GM18867 (cell line): ENCODE measurements around the gene TTLL9.
A peak's percentile ranks its signal among the peaks of the same experiment; 100 is the strongest.
"Not testable (repeated sequence)": the region's sequence is repeated elsewhere in the genome, so short reads cannot be mapped to it uniquely, and the experiment has no call there.

ENCODE experiments used
- ATAC-seq: cut with Tn5 transposase; IDR thresholded peaks from one replicate; pipeline ENCODE4 v1.9.1; 2021; ENCODE audit warnings: mild to moderate bottlenecking, moderate library complexity; ENCODE audit not compliant: unreplicated experiment

Gene TTLL9, protein sequence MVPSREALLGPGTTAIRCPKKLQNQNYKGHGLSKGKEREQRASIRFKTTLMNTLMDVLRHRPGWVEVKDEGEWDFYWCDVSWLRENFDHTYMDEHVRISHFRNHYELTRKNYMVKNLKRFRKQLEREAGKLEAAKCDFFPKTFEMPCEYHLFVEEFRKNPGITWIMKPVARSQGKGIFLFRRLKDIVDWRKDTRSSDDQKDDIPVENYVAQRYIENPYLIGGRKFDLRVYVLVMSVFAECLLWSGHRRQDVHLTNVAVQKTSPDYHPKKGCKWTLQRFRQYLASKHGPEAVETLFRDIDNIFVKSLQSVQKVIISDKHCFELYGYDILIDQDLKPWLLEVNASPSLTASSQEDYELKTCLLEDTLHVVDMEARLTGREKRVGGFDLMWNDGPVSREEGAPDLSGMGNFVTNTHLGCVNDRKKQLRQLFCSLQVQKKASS

DNA sequence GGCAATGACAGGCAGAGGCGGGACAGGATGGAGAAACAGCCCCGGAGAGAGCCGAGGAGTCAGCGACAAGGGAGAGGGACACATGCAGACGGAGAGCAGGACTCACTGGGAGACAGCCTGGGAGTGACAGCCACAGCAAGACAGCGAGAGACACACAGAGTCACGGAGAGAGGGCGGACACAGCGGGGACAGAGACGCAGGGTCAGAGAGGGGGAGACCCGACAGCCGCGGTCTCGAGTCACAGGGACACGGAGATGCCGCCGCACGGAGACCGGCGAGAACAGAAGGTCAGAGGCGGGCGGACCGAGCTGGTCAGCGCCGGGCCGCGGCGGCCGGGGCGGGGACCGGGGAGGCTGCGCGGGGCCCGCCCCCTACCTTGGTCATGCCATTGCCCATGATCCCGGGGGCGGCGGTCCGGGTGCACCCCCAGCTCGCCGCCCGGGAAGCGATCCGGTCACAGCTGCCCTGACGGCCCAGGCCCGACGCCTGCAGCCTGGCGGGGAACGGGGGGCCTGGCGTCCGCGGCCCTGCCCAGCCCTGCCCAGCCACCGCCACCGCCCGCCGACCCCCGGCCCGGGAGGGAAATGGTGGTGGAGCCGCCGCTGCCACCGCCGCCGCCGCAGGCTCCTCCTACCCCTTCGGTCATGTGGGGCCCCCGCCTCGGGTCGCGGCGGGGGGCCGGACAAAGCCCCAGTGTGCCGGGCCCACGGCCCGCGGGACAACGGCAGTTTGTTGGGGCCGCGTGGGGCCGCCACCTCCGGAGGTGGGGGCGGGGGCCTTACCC lies at the start of gene TTLL9, which contains the start of gene DUSP15:
TTLL9 (plus strand) TSS at position 693 of the 784 bp plus-strand sequence. CDS start 493 bp downstream, outside the sequence.
DUSP15 (minus strand) TSS at position 586 of the 784 bp plus-strand sequence; CDS start at position 396, 190 bp downstream.
- no peak for ATAC-seq

DNA sequence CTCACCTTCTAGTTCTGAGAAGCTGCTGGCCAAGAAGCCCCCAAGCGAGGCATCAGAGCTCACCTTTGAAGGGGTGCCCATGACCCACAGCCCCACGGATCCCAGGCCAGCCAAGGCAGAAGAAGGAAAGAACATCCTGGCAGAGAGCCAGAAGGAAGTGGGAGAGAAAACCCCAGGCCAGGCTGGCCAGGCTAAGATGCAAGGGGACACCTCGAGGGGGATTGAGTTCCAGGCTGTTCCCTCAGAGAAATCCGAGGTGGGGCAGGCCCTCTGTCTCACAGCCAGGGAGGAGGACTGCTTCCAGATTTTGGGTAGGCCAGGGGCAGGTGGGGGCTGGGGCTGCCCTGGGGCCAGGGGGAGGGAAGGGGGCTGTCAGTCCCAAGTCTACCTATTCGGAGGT lies 49.0 kb upstream of the TTLL9 start:
- no peak for ATAC-seq

DNA sequence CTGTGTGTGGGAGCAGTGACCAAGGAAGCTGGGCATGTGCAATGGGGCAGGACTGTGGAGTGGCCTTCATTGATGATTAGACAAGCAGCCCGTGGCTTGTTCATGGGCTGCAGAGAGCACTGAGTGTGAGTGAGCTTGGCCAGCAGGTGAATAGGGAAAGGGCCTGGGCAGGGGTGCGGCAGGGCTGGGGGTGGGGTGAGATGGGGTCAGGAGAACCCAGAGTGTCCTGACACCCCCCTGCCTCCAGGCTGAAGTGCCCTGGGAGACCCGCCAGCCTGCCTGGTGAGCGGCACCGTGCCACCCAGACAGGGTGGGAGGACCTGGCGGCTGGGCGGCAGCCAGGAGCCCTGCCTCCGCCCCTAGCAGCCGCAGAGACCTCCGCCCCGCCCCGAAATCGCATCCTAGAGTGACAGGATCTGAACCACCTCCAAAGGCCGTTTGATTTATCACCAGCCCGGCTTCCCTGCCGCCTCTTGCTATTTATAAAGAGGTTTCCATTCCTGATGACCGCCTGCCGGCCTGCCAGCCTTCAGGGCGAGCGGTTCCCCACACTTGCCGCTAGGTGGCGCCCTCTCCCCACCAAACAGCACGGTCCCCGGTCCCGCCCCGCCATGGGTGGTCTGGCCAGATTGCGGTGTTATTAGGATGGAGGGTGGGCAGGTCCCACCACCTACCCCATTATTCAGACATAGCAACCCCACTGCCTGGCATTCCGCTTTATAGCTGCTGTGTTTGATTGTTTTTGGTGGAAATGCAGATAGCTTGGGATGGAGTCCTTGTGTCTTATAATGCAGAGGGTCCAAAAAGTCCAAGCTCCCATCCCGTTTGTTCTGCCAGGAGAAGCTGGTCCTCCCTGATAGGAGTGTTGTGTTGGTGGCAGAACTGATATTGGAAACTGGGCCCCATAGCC lies 47.8 kb upstream of the TTLL9 start:
- peak; percentile 55 for ATAC-seq

DNA sequence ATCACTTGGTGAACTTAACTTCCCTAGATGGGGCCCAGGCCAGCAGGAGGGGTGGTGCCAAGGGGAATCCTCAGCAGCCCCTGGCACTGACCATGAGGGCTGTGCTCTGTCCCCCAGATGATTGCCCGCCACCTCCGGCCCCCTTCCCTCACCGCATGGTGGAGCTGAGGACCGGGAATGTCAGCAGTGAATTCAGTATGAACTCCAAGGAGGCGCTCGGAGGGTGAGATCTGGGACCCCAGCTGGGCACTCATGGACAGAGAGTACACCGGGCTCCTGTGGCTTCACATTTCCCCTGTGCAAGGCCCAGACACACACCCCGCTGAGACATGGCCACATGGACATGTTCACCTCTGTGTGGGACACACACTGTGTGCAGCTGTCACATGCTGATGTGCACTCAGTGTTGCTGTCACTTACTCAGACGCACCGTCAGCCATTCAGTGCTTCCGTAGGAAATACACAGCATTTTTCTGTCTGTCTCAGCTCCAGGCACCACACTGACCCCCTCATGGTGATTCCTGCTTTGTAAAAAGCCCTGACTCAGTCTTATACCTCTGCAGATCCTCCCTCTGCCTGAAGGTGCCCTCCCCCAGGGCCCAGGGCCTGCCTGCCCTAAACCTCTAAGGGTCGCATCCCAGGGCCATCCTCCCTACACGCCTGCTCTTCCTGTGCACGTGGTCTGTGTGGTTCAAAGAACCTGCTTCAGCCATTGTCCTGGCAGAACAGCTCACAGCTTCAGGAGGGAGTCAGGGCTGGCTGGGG lies 46.9 kb upstream of the TTLL9 start:
- ATAC-seq: no peak

DNA sequence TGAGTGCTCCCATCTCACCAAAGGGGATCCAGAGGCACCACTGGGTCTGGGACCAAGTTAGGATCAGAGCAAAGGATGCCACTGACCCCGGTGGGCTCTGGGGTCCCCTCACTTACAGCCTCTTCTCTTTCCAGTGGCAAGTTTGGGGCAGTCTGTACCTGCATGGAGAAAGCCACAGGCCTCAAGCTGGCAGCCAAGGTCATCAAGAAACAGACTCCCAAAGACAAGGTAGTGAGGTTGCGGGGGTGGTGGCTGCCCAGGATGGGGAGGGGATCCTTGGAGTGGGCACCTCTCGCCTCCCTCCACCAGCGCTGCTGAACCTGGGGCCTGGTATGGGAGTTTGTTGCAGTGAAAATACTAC lies 46.3 kb upstream of the TTLL9 start:
- no peak for ATAC-seq

DNA sequence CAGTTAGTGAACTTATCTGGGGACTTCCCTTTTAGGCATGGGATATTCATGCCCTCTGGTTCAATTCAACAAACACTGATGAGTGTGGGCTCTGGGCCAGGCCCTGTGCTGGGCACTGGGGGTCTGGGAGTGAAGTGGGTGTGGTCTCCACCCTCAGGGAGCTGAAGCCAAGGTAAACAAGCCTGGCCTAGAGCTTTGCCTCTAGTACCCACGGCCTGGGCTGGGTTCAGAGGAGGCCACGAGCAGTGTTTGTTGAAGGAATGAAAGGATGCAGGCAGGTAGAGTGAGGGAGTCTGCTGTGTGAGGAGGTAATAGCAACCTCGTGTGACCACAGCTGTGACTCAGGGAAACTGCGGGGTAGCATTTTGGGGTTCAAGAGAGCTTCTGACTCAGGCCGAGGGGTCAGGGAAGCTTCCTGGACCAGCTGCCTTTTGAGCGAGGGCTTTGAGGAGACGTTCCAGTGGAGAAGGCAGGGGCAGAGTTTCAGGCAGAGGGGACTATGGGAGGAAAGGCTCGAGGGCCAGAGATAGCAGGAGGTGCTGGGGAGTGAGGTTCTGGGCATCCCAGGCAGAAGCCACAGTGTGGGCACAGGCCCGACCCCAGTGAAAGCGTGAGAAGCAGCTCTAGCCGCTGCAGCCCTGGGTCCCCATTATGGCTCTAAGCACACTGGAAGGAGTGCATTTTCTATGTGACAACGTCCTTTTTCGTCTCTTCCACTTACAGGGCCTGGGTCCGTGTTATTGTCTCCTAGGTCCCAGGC lies 45.7 kb upstream of the TTLL9 start:
- no peak for ATAC-seq

DNA sequence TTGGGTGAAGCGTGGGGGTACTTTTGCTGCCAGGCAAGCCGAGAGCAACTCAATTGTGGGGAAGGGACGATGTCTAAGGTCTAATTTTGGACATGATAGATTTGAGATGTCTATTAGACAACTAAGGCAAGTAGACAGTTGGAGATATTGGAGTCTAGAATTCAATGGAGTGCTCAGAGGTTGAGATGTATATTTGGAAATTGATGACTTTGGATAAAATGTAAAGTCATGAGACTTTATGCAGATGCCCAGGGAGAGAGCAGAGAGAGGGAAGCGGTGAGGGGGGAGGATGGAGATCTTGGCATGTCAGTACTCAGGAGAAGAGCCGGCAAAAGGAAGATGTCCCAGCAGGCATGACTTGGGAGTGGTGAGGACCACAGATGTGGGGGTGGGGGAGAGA lies 44.4 kb upstream of the TTLL9 start:
- no peak for ATAC-seq

DNA sequence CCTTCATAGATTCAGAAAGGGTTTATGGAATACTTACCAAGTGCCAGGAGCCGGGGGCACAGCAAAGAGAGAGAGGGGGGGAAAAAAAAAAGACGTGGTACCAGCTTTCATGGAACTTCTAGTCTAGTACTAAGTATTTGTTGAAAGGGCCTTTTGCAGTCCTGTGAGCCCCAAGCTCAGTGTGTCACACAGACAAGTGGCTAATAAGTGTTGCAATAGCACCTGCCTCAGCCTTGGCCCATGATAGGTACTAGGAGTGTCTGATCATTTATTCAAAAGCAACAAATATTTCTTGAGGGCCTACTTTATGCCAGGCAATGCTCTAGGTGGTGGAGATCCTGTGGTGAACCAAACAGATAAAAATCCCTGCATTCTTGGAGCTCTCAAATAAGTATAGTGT lies 43.4 kb upstream of the TTLL9 start:
- ATAC-seq: no peak

DNA sequence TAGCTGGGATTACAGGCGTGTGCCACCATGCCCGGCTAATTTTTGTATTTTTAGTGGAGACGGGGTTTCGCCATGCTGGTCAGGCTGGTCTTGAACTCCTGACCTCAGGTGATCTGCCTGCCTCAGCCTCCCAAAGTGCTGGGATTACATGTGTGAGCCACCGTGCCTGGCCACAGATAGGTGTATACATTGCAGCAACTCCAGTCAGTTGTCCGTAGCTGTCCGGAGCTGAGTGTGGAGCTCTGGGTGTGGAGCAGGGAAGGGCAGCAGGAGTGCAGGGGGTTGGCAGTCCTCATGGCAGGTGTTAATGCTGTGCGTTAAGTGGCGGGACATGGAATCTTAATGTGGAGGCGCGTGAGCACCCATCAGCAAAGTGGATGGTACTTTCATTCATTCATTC lies 42.4 kb upstream of the TTLL9 start:
- ATAC-seq: not testable (repeated sequence)

DNA sequence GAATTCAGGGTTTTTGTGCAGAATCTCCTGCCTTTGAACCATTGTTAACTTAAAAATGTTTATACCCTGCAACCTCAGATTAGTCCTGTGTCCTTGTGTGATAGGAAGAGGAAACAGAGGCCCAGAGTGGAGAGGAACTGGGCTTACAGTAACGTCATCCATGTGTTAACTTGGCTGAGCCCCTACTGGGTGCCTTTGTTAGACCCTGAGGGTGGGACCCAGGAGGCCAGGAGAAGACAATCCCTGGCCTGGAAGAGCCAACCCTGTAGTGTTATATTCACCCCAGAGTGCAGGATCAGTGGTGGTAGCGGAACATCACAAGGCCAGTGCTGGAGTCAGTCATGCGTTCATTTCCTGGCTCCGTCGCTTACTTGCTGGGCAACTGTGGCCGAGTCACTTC lies 40.7 kb upstream of the TTLL9 start:
- no peak for ATAC-seq

DNA sequence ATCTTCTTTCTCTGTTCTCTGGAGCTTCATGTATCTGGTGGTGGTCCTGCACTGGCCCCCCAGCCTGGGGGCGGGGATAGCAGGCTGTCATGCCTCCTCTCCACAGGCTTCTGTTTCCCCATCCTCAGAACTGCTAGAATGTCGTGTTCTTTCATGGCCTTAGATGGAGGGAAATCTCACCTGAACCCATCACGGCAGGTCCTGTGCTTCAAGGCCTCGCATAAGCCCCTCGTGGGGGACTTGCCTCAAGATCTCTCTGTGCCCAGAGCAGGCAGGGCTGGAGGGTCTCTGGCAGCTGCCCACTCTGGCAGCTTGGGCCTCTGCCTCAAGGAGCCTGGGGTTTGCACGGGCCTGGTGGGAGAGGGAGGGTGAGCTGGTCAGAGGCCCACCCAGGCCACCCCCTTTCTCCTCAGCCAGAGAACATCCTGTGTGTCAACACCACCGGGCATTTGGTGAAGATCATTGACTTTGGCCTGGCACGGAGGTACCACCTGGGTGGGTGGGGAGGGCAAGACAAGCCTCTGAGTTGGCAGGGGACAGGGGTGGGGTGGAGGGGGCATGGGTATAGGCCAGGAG lies 39.9 kb upstream of the TTLL9 start:
- ATAC-seq: no peak

DNA sequence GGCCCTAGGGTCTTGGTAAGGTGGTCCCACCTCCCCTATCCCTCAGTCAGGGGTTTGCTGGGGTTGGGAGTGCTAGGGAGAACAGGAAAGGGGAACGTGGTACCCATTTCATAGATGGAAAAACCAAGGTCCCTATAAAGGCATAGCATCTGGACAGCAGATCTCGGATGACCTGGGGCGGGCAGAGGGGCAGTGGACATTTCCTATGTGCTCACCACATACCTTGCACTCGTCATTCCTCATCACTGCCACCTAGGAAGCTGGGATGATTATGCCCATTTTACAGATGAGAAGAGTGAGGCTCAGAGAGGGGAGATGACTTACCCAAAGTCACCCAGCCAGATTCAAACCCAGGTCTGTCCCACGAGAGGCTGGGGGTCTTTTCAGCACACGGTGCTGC lies 39.2 kb upstream of the TTLL9 start:
- ATAC-seq: no peak

DNA sequence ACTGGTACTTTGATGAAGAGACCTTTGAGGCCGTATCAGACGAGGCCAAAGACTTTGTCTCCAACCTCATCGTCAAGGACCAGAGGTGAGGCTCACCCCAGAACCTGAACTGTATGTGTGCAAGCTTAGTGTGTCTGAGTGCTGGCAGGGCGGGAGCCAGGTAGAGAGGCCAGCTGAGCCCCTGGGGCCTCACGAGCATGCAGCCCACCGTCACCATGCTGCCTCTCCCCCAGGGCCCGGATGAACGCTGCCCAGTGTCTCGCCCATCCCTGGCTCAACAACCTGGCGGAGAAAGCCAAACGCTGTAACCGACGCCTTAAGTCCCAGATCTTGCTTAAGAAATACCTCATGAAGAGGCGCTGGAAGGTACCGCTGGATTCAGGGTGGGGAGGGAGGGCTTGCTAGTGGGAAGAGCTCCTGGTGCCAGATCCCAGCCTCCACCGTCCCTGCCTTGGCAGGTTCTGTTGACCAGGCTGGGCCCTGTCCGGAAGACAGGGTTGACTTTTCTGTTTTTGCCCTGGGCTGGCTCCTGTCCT lies 38.6 kb upstream of the TTLL9 start:
- no peak for ATAC-seq

DNA sequence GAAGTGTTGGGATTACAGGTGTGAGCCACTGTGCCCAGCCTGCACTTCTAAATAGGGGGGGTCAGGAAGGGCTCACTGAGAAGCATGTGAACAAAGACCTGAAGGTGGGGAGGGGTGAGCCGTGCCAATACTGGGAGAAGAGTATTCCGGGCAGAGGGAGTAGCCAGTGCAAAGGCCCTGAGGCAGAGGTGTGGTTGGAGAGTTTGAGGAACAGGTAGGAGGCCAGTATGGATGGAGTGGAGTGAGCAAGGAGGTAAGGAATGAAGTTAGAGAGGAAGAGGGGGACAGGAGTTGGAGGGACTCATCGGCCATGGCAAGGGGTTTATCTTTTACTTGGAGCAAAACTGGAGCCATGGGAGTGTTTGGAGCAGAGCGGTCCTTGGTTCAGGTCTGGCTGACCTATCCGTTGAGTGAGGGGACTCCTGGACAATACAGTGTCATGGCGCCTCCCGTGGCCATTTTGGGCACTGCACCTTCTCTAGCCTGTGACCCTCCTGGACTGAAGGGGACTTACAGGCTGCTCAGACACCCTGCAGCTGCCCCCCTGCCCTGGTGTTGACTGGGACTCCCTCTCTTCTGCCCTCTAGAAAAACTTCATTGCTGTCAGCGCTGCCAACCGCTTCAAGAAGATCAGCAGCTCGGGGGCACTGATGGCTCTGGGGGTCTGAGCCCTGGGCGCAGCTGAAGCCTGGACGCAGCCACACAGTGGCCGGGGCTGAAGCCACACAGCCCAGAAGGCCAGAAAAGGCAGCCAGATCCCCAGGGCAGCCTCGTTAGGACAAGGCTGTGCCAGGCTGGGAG lies 37.1 kb upstream of the TTLL9 start:
- ATAC-seq: no peak

DNA sequence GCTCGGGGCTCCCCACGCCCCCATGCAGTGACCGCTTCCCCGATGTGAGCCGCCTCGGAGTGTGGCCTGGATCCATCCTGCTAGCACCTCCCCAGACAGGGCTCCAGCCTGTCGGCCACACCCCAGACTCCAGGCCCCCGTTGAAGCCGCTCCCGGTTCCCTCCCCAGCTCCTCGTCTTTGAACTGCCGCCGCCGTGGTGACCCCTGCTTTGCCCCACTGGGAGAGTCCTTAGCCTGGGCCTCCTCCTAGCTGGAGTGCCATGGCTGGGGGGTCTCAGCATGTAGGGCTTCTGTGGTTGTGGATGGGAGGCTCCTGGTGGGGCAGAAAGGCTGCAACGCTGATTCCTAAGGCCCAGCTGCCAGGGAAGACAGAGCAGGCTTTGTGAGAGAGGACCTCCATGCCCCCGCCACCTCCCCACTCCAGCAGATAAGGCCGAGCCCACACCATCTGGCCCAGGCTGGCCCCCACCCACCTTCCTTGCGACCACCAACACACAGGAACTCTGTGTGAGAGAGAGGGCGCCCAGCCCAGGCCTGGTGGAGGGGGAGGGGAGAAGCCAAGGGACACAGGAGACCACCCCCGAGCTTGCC lies 36.4 kb upstream of the TTLL9 start:
- no peak for ATAC-seq

DNA sequence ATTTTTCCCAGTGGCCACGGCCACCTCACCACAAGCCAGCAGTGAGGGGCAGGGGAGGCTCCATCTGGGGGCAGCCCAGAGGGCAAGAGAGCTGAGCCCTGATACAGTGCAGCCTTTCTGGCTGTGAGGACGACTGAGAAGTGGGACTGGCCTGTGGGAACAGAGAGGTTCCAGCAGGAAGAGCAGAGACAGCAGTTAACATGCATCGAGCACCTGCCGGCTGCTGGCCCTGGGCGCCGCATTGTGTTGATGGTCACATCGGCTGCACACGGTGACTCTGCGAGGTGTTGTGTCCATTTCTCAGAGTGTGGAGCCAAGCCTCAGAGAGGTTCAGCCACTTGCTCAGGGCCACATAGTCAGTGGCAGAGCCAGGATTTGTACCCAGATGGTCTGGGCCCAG lies 34.9 kb upstream of the TTLL9 start:
- no peak for ATAC-seq

DNA sequence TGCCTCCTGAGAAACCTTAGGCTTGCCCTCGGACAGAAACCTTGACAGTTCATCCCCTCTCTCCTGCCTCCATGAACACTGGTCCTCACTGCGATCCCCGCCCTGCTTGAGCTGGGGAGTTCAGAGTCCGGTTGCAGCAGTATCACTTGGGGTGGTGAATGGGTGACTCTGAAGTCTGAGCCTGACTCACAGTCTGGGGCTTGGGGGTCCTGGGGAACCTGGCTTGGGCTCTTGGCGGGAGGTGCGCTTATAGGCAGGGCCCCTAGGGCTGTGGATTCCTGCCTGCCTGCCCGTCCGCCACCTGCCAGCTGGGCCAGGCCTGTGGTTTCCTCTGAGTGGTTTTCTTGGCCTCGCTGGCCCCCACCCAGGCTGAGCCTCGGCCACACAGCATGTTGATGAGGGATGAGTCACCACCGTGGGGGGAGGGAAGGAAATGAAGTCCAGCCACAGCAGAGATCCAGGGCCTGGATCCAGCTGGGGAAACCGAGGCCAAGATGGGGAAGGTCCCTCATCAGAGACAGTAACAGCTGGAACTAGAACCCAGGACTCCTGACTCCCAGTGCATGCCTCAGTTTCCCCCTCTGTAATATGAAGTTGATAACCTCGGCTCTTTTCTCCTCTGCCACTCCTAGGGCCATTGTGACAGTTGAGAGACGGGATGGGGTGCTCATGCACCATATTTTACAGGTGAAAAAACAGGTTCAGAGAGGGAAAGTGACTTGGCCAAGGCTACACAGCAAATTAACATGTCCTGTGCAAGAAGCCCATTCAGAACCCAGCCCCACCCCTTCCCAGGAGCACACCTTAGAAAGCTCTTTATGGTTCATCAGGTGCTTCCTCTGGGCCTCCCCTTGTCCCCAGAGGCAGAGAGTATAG lies 34.2 kb upstream of the TTLL9 start:
- peak; percentile 64 for ATAC-seq
